AG04450 (cell line): ENCODE results near the gene NPFFR1. TPM values are rescaled to one million over a fixed set of nuclear protein-coding genes. Genes with fewer than 3 reads are reported as not detected.
"Not testable (repeated sequence)": the region's sequence is repeated elsewhere in the genome, so short reads cannot be mapped to it uniquely, and the experiment has no call there.

Experiments used
- CTCF ChIA-PET: fragments of 300-600, 350-600 bp; formaldehyde crosslinking; extraction: SDS; loops from one replicate; lab custom pipeline; 2022; ENCODE audit warnings: antibody characterized with exemption, inconsistent platforms; lab: Charles Lee
- POLR2A ChIA-PET: fragments of 350-600 bp; formaldehyde crosslinking; extraction: SDS; loops from one replicate; lab custom pipeline; 2021; ENCODE audit warnings: antibody characterized with exemption, inconsistent platforms; lab: Yijun Ruan, JAX
- DNase-seq: peaks from one replicate; pipeline ENCODE4 v3.0.0-alpha.2; 2011; ENCODE audit warnings: low read depth, low spot score
- H3K27ac ChIP-seq: one replicate; pipeline ENCODE4 v1.5.1; 2012; ENCODE audit warnings: low read depth, low read length, control low read depth
- H3K27me3 ChIP-seq: one replicate; pipeline ENCODE4 v1.6.0; 2012; ENCODE audit warnings: low read length; ENCODE audit not compliant: control insufficient read depth, insufficient read depth
- H3K4me3 ChIP-seq: 2 replicates; pipeline ENCODE4 v1.5.1; 2011; ENCODE audit warnings: mild to moderate bottlenecking, low read depth, low read length, control low read depth
- H3K9me3 ChIP-seq: 2 replicates; pipeline ENCODE4 v1.5.1; 2012; ENCODE audit warnings: low read length; ENCODE audit not compliant: control insufficient read depth, insufficient read depth
- polyA plus RNA-seq: library from polyadenylated mRNA; depleted of rRNA; stranded (reverse); fragments of >200 nt; gene quantifications from 2 replicates; pipeline ENCODE4 v1.2.3, GENCODE V29; 2011
- TF ChIP-seq, protein P1 (sequence below): IDR thresholded peaks from 2 replicates; pipeline ENCODE4 v1.5.1; 2011; ENCODE audit warnings: low read depth, low read length, control low read depth, inconsistent platforms

NPFFR1 gene
- polyA plus RNA-seq, 1 experiment: 0.01 TPM

DNA sequence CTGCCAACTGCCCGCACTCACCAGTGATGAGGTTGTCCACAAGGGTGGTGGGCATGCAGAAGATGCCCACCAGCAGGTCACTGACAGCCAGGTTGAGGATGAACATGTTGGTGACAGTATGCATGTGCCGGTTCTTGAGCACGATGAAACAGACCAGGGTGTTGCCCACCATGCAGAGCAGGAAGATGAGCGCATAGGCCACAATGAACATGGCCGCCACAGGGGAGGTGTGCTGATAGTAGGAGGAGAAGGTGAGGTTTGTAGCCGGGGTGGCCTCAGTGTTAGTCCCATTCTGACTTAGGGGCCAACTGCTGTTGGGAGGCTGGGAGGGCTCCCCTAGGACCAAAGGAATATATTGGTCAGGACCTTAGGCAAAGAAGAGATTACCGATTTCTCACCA is 17.7 kb downstream of the NPFFR1 start:
- POLR2A ChIA-PET: no interaction called here
- Histone ChIP-seq H3K27ac (no peak overlapping the region), H3K27me3 (no peaks in the 10 kb centered on the region), H3K9me3 (no peaks in the 10 kb centered on the region), H3K4me3 (no peak overlapping the region)
- DNase-seq: no peak
- CTCF ChIA-PET: interaction anchor here (0.6 to 1.8 kb wide), 4 partner anchors 11 to 120 kb away, joined by 3 to 6 read pairs (median 4); partner anchors contain the start of gene TYSND1
- TF ChIP-seq, protein P1, sequence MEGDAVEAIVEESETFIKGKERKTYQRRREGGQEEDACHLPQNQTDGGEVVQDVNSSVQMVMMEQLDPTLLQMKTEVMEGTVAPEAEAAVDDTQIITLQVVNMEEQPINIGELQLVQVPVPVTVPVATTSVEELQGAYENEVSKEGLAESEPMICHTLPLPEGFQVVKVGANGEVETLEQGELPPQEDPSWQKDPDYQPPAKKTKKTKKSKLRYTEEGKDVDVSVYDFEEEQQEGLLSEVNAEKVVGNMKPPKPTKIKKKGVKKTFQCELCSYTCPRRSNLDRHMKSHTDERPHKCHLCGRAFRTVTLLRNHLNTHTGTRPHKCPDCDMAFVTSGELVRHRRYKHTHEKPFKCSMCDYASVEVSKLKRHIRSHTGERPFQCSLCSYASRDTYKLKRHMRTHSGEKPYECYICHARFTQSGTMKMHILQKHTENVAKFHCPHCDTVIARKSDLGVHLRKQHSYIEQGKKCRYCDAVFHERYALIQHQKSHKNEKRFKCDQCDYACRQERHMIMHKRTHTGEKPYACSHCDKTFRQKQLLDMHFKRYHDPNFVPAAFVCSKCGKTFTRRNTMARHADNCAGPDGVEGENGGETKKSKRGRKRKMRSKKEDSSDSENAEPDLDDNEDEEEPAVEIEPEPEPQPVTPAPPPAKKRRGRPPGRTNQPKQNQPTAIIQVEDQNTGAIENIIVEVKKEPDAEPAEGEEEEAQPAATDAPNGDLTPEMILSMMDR: no peak

- H3K4me3 ChIP-seq: no peak overlapping the region
- no peaks in the 10 kb centered on the region for H3K27me3 ChIP-seq
- TF ChIP-seq, protein P1: peak; percentile 18
- H3K27ac ChIP-seq: no peak overlapping the region
- H3K9me3 ChIP-seq: no peaks in the 10 kb centered on the region; the same call in 1 of the 2 replicates
- no peak for DNase-seq
- POLR2A ChIA-PET: no interaction called here
- CTCF ChIA-PET: interaction anchor here (0.6 to 1.8 kb wide), 5 partner anchors 12 to 101 kb away, joined by 3 to 7 read pairs (median 4); no protein-coding TSS in a partner anchor
These were observed 18.6 kb downstream of the NPFFR1 start for GRCh38 chr10:70265032-70265689.

- Histone ChIP-seq H3K27me3 (peaks cover 4% of the 10 kb centered on the region), H3K9me3 (peaks cover 3% of the 10 kb centered on the region), H3K27ac (no peak overlapping the region), H3K4me3 (no peak overlapping the region)
- CTCF ChIA-PET: interaction anchor here (2.5 kb wide), 1 partner anchor 104 kb away, joined by 6 read pairs; no protein-coding TSS in a partner anchor
- POLR2A ChIA-PET: no interaction called here
- no peak for DNase-seq
- TF ChIP-seq, protein P1: no peak
These were observed 23.1 kb downstream of the NPFFR1 start for GRCh38 chr10:70260734-70261133.

- H3K27ac ChIP-seq: no peak overlapping the region
- ChIA-PET CTCF (interaction anchor here (0.5 to 2.5 kb wide), 3 partner anchors 26 to 133 kb away, joined by 4 to 6 read pairs (median 4); no protein-coding TSS in a partner anchor), POLR2A (no interaction called here)
- DNase-seq: no peak
- H3K4me3 ChIP-seq: no peak overlapping the region
- H3K27me3 ChIP-seq: peaks cover 7% of the 10 kb centered on the region
- TF ChIP-seq, protein P1: no peak
- H3K9me3 ChIP-seq: peaks cover 8% of the 10 kb centered on the region
These were observed 23.5 kb downstream of the NPFFR1 start for GRCh38 chr10:70260259-70260658.

GRCh38 chr10:70258216-70258615 is 25.6 kb downstream of the NPFFR1 start:
- POLR2A ChIA-PET: interaction anchor here (1.0 kb wide), 1 partner anchor 9 kb away, joined by 5 read pairs; no protein-coding TSS in a partner anchor
- DNase-seq: no peak
- TF ChIP-seq, protein P1: no peak
- CTCF ChIA-PET: interaction anchor here (1.3 to 2.5 kb wide), 2 partner anchors 15 to 106 kb away, joined by 4 to 6 read pairs; no protein-coding TSS in a partner anchor
- H3K4me3 ChIP-seq: no peak overlapping the region
- H3K27me3 ChIP-seq: peaks cover 14% of the 10 kb centered on the region
- peaks cover 15% of the 10 kb centered on the region for H3K9me3 ChIP-seq
- no peak overlapping the region for H3K27ac ChIP-seq

DNA sequence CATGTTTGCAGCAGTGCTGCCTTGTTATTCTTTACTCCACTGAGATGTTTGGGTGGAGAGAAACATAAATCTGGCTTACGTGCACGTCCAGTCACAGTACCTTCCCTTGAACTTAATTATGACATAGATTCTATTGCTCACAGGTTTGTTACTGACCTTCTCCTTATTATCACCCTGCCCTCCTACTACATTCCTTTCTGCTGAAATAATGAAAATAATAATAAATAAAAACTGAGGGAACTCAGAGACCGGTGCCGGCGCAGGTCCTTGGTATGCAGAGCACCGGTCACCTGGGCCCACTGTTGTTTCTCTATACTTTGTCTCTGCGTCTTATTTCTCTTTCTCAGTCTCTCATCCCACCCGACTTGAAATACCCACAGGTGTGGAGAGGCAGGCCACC is 26.0 kb downstream of the NPFFR1 start:
- Histone ChIP-seq H3K27me3 (peaks cover 17% of the 10 kb centered on the region), H3K9me3 (peaks cover 15% of the 10 kb centered on the region)
- POLR2A ChIA-PET, H3K4me3 ChIP-seq, DNase-seq, H3K27ac ChIP-seq: not testable (repeated sequence)
- CTCF ChIA-PET: interaction anchor here (1.3 kb wide), 1 partner anchor 15 kb away, joined by 4 read pairs; no protein-coding TSS in a partner anchor
